ENCODE data around the gene MATN4.

DNA sequence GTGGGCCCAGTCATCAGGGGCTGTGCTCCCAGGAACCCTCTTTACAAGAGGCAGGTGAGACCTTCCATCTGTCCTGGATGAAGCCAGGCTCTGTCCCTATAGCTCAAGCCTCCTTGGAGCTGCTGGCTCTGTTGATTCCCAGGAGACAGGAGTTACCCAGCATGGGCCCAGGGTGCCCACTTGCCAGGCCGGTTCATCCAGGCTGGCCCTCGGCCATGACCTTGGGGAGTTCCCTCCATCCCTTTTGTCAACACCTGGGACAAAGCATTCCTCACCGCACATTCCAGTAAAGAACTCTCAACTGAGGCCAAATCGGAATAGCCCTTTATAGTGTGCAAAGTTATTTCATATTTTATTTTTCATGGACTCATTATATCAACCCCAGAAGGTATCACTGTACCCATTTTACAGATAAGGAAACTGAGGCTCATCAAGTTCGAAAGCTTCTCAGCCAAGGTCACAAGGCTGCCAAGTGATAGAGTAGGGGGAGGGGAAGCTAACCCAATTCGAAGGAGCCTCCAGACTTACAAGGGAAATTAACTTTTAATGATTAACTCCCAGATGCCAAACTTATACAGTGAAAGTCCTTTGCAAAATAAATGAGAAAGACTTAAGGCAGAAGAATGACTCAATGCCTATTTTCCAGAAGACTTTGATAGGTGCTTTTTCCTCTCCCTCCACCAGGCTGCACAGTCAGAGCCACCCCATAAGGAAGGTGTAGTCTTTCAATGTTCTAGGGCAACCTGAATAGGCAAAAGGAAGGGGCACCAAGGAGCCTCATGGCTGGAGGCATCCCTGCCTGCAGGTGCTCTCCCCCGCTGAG, 21.6 kb upstream of the MATN4 start:
- TF ChIP-seq, protein P1, sequence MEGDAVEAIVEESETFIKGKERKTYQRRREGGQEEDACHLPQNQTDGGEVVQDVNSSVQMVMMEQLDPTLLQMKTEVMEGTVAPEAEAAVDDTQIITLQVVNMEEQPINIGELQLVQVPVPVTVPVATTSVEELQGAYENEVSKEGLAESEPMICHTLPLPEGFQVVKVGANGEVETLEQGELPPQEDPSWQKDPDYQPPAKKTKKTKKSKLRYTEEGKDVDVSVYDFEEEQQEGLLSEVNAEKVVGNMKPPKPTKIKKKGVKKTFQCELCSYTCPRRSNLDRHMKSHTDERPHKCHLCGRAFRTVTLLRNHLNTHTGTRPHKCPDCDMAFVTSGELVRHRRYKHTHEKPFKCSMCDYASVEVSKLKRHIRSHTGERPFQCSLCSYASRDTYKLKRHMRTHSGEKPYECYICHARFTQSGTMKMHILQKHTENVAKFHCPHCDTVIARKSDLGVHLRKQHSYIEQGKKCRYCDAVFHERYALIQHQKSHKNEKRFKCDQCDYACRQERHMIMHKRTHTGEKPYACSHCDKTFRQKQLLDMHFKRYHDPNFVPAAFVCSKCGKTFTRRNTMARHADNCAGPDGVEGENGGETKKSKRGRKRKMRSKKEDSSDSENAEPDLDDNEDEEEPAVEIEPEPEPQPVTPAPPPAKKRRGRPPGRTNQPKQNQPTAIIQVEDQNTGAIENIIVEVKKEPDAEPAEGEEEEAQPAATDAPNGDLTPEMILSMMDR (IDR thresholded peaks at IDR 0.05) = no peak
- TF ChIP-seq POLR2A (IDR thresholded peaks at IDR 0.05) (no peak), POLR2AphosphoS5 (IDR thresholded peaks at IDR 0.05) (no peak)

Measured in prostate gland (tissue), 2 donors.